ENCODE data around the gene FOXI3.

DNA sequence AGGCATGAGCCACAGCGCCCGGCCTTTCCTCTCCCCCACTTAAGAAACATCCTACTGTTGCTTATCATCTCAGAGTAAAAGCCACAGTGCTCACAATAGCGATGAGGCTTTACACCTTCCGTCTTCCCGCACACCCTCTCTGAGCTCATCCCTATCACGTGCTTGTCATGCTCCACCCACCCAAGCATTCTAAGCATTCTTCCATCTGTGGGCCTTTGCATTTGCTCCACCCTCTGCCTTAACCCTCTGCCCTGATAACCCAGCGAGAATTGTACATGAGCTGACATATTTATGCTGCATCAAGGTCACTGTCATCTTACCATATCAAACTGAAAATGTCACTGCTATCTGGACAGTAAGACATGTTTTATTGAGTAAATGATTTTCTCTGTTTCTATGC lies 22.6 kb downstream of the FOXI3 start:
- TF ChIP-seq SUZ12 (IDR thresholded peaks at IDR 0.05; ENCODE audit: extremely low read depth, insufficient read depth, insufficient read length) = no peak
- no peak for TF ChIP-seq ZNF274 (IDR thresholded peaks at IDR 0.05; ENCODE audit: low read depth, low read length)
- TF ChIP-seq YY1 (IDR thresholded peaks at IDR 0.05; ENCODE audit: insufficient read depth, insufficient read length) = no peak
